Right atrium auricular region (tissue), 2 donors: ENCODE results near the gene SH3GL1. TPM values are rescaled to one million over a fixed set of nuclear protein-coding genes. Genes with fewer than 3 reads are reported as not detected.

Experiments
- DNase-seq: peaks from one replicate; pipeline ENCODE4 v3.0.0-alpha.2; 2019; ENCODE audit warnings: low spot score
- H3K27ac ChIP-seq, 2 donors: fragments of 200-600 bp; sonication (generic); 1 replicate in 1 of 2; 2 replicates in 1 of 2; pipeline ENCODE4 v1.5.1; 2016 to 2019
- H3K27me3 ChIP-seq, 2 donors: fragments of 200-600 bp; sonication (generic); one replicate each; pipeline versions ENCODE4 v1.5.1 to v1.6.0; 2017 to 2019
- H3K36me3 ChIP-seq: fragments of 200-600 bp; sonication (generic); one replicate; pipeline ENCODE4 v1.5.1; 2016
- H3K4me1 ChIP-seq, 2 donors: fragments of 200-600 bp; sonication (generic); one replicate each; pipeline versions ENCODE4 v1.5.1 to v1.6.0; 2017 to 2019
- H3K4me3 ChIP-seq, 2 donors: fragments of 200-600 bp; sonication (generic); 1 replicate in 1 of 2; 2 replicates in 1 of 2; pipeline ENCODE4 v1.5.1; 2017 to 2019; ENCODE audit warnings: mild to moderate bottlenecking in 1 of 2, moderate library complexity in 1 of 2
- H3K9me3 ChIP-seq, 2 donors: fragments of 200-600 bp; sonication (generic); one replicate each; pipeline ENCODE4 v1.5.1; 2019
- CTCF ChIP-seq, 2 donors: fragments of 200-600 bp; sonication (generic); IDR thresholded peaks; one replicate each; pipeline ENCODE4 v1.5.1; 2019; ENCODE audit warnings: antibody characterized with exemption in 2 of 2
- total RNA-seq, 2 donors: library from RNA; depleted of rRNA; stranded (reverse); fragments of >200 nt; gene quantifications; one replicate each; pipeline ENCODE4 v1.1.0, GENCODE V29; 2016

SH3GL1 gene
- total RNA-seq, 2 donors from 2014 or later, result 17.5 to 31.9 TPM

GRCh38 chr19:4391701-4392483 is 8.5 kb downstream of the SH3GL1 start:
- Histone ChIP-seq H3K4me1 (peaks cover 0 to 81% of the 10 kb centered on the region in 2 donors), H3K4me3 (no peak overlapping the region), H3K27ac (peak overlapping the region; percentile 65 to 84), H3K36me3 (no peaks in the 10 kb centered on the region), H3K9me3 (no peaks in the 10 kb centered on the region), H3K27me3 (no peaks in the 10 kb centered on the region)
- TF ChIP-seq CTCF (IDR thresholded peaks at IDR 0.05), result no peak
- DNase-seq, result no peak

DNA sequence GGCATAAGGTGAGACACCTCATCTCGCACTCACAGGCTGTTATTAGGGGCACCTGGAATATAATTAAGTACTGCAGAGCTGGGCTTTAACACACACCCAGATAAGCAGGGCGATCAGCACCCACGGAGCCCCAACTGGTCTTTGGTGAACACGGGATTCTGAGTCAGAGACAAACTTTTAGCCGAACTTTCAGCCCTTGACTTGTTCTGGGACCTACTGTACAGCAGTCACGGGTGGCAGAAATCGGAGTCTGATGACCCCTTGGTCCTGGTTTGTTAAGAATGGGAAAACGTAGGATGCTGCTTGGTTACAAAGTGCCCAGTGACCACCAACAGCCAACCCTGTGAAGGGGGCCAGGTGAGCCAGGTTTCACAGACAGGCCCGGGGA is 9.0 kb downstream of the SH3GL1 start:
- H3K27me3 ChIP-seq, result no peaks in the 10 kb centered on the region
- peak overlapping the region; percentile 65 to 84 for H3K27ac ChIP-seq
- no peaks in the 10 kb centered on the region for H3K36me3 ChIP-seq
- peaks cover 0 to 76% of the 10 kb centered on the region in 2 donors for H3K4me1 ChIP-seq
- TF ChIP-seq CTCF (IDR thresholded peaks at IDR 0.05), result no peak
- no peak overlapping the region for H3K4me3 ChIP-seq
- no peak for DNase-seq
- H3K9me3 ChIP-seq, result no peaks in the 10 kb centered on the region

DNA sequence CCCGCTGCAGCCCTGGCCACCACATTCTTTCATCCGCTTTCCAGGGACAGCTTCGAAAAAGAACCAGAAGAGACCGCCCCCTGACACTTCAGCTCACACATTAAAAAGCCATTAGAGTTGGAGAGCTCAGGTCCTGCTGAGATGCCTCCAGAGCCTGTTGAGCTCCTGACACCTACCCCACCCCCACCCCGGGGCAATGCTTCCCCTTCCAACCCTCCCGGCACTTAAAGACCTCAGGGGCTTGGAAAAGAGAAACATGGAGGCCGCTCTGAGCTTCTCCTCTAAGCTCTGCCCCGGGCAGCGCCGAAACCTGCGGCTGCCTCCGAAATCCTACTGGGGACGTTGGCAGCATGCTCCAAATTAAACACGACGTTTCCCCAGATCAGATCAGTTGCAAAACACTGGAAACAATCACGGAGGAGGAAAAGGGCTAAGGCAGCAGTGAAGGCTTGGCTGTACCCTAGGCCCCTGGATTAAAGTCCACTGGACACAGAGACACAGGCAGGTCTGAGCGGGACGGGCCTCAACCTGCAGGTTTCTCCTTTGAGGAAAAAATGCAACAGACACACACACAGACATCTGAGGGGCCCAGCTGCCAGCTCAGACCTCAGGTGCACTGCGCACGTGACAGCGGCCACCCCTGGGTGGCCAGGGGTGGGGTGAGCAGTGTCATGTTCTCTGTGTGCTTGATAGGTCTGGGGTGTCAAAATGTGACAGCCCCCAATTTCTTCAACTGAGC is 9.6 kb downstream of the SH3GL1 start:
- H3K4me3 ChIP-seq, result peak overlapping the region in 1 of 2 donors; percentile 5
- peaks cover 0 to 76% of the 10 kb centered on the region in 2 donors for H3K4me1 ChIP-seq
- DNase-seq, result no peak
- H3K36me3 ChIP-seq, result no peaks in the 10 kb centered on the region
- H3K27ac ChIP-seq, result peak overlapping the region; percentile 65 to 84
- no peak for TF ChIP-seq CTCF (IDR thresholded peaks at IDR 0.05)
- no peaks in the 10 kb centered on the region for H3K27me3 ChIP-seq
- H3K9me3 ChIP-seq, result no peaks in the 10 kb centered on the region

DNA sequence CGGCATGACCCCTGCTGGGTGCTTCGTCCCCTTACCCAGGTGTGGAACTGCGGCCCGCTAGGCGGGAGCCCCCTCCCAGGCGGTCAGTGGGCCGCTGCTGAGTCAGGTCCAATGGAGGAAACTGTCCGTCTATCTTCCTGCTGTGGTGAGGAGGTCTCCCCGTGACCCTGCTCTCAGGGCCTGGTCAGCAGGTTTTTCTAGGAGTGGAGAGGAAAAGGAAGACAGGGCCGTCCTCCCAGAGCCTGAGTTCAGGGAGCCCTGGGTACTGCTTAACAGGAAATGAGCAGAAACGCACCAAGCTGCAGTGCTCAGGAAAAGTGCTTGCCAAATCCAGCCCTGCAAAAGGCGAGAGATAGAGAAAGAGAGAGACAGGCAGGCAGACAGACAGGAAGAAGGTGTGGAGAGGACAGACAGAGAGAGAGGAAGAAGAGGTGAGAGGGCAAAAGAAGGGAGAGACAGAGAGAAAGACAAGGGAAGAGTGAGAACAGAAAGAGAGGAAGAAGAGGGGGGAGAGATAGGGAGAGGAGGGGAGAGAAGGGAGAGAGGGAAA is 10.3 kb downstream of the SH3GL1 start:
- no peak for DNase-seq
- peak overlapping the region in 1 of 2 donors; percentile 5 for H3K4me3 ChIP-seq
- peaks cover 0 to 75% of the 10 kb centered on the region in 2 donors for H3K4me1 ChIP-seq

GRCh38 chr19:4389511-4390016 is 10.8 kb downstream of the SH3GL1 start:
- Histone ChIP-seq H3K4me1 (peaks cover 0 to 70% of the 10 kb centered on the region in 2 donors), H3K36me3 (no peaks in the 10 kb centered on the region), H3K27ac (peak overlapping the region; percentile 65 to 84), H3K4me3 (peak overlapping the region in 1 of 2 donors; percentile 5), H3K27me3 (no peaks in the 10 kb centered on the region), H3K9me3 (no peaks in the 10 kb centered on the region)
- TF ChIP-seq CTCF (IDR thresholded peaks at IDR 0.05), result no peak
- DNase-seq, result no peak

More for the DNA sequence above, 10.3 kb downstream of the SH3GL1 start:
- no peaks in the 10 kb centered on the region for H3K9me3 ChIP-seq
- peak overlapping the region; percentile 65 to 84 for H3K27ac ChIP-seq
- no peaks in the 10 kb centered on the region for H3K27me3 ChIP-seq
- H3K36me3 ChIP-seq, result no peaks in the 10 kb centered on the region
- no peak for TF ChIP-seq CTCF (IDR thresholded peaks at IDR 0.05)
